Neural progenitor cell (in vitro differentiated cells): ENCODE measurements around the gene MIF4GD. TPM values are rescaled to one million over a fixed set of nuclear protein-coding genes. Genes with fewer than 3 reads are reported as not detected.

Experiments used
- DNase-seq: peaks from one replicate; pipeline ENCODE4 v3.0.0-alpha.2; 2016; ENCODE audit warnings: low spot score
- H2AFZ ChIP-seq: fragments of 200-600 bp; sonication (generic); replicated peaks from 2 replicates; pipeline ENCODE4 v1.6.1; 2016; ENCODE audit warnings: antibody characterized with exemption
- H3F3A ChIP-seq: fragments of 200-600 bp; sonication (generic); 2 replicates; pipeline ENCODE4 v1.6.1; 2016; ENCODE audit warnings: antibody characterized with exemption, low read depth
- H3K27ac ChIP-seq: fragments of 200-600 bp; sonication (generic); 2 replicates; pipeline ENCODE4 v1.5.1; 2016; ENCODE audit warnings: mild to moderate bottlenecking
- H3K27me3 ChIP-seq: fragments of 200-600 bp; sonication (generic); 2 replicates; pipeline ENCODE4 v1.6.1; 2016; ENCODE audit warnings: mild to moderate bottlenecking, moderate library complexity
- H3K36me3 ChIP-seq: fragments of 200-600 bp; sonication (generic); 2 replicates; pipeline ENCODE4 v1.5.1; 2016
- H3K4me1 ChIP-seq: fragments of 200-600 bp; sonication (generic); 2 replicates; pipeline ENCODE4 v1.6.1; 2016; ENCODE audit warnings: mixed run types
- H3K4me2 ChIP-seq: fragments of 200-600 bp; sonication (generic); 2 replicates; pipeline ENCODE4 v1.6.1; 2016
- H3K4me3 ChIP-seq: fragments of 200-600 bp; sonication (generic); 2 replicates; pipeline ENCODE4 v1.5.1; 2016
- H3K79me2 ChIP-seq: fragments of 200-600 bp; sonication (generic); 2 replicates; pipeline ENCODE4 v1.6.1; 2016; ENCODE audit warnings: low read depth
- H3K9ac ChIP-seq: fragments of 200-600 bp; sonication (generic); 2 replicates; pipeline ENCODE4 v1.6.1; 2016
- H3K9me3 ChIP-seq: fragments of 200-600 bp; sonication (generic); 2 replicates; pipeline ENCODE4 v1.5.1; 2016; ENCODE audit warnings: low read depth
- H4K20me1 ChIP-seq: fragments of 200-600 bp; sonication (generic); 2 replicates; pipeline ENCODE4 v1.6.1; 2016; ENCODE audit warnings: low read depth
- H3K27ac Mint-ChIP-seq: 3 replicates; pipeline ENCODE4 v1.8.0; 2021; ENCODE audit warnings: mixed read lengths
- H3K27me3 Mint-ChIP-seq: 2 replicates; pipeline ENCODE4 v1.8.0; 2022; ENCODE audit warnings: low read depth, mild to moderate bottlenecking, inconsistent platforms, moderate library complexity, mixed read lengths; ENCODE audit not compliant: insufficient read depth
- H3K36me3 Mint-ChIP-seq: 3 replicates; pipeline ENCODE4 v1.8.0; 2021; ENCODE audit warnings: mixed read lengths
- H3K4me1 Mint-ChIP-seq: 3 replicates; pipeline ENCODE4 v1.8.0; 2021; ENCODE audit warnings: mixed read lengths
- H3K4me3 Mint-ChIP-seq: 3 replicates; pipeline ENCODE4 v1.8.0; 2021; ENCODE audit warnings: mild to moderate bottlenecking, moderate library complexity, mixed read lengths
- H3K9me3 Mint-ChIP-seq: 3 replicates; pipeline ENCODE4 v1.8.0; 2020; ENCODE audit warnings: mixed read lengths
- CTCF ChIP-seq: fragments of 200-600 bp; sonication (generic); IDR thresholded peaks from 2 replicates; pipeline ENCODE4 v1.5.1; 2017; ENCODE audit warnings: antibody characterized with exemption, mild to moderate bottlenecking
- EZH2 ChIP-seq: fragments of 200-600 bp; sonication (generic); IDR thresholded peaks from 2 replicates; pipeline ENCODE4 v1.6.1; 2017; ENCODE audit warnings: antibody characterized with exemption, mild to moderate bottlenecking, moderate library complexity
- EZH2phosphoT487 ChIP-seq: fragments of 200-600 bp; sonication (generic); IDR thresholded peaks from 2 replicates; pipeline ENCODE4 v1.6.1; 2017; ENCODE audit warnings: antibody characterized with exemption
- total RNA-seq: library from RNA; depleted of rRNA; stranded (reverse); fragments of >200 nt; gene quantifications from 2 replicates; pipeline ENCODE4 v1.2.3, GENCODE V29; 2015; ENCODE audit warnings: low replicate concordance

Gene MIF4GD
- total RNA-seq, 1 donor from 2014 or later: 17.7 TPM

GRCh38 chr17:75301502-75302206, 30.6 kb upstream of the MIF4GD start:
- DNase-seq: no peak
- Mint-ChIP-seq H3K4me1 (peaks cover 3% of the 10 kb centered on the region), H3K27ac (no peak overlapping the region), H3K36me3 (no peaks in the 10 kb centered on the region), H3K27me3 (peaks cover 2% of the 10 kb centered on the region), H3K9me3 (no peaks in the 10 kb centered on the region), H3K4me3 (no peak overlapping the region)
- no peaks in the 10 kb centered on the region for H3K36me3 ChIP-seq
- H3K9me3 ChIP-seq: no peaks in the 10 kb centered on the region
- no peaks in the 10 kb centered on the region for H4K20me1 ChIP-seq
- H3K4me1 ChIP-seq: no peaks in the 10 kb centered on the region
- TF ChIP-seq CTCF (no peak), EZH2phosphoT487 (no peak), EZH2 (no peak)
- no peaks in the 10 kb centered on the region for H3F3A ChIP-seq
- no peak overlapping the region for H3K27ac ChIP-seq
- H2AFZ ChIP-seq: no peak overlapping the region
- no peaks in the 10 kb centered on the region for H3K79me2 ChIP-seq
- no peak overlapping the region for H3K4me2 ChIP-seq
- H3K27me3 ChIP-seq: no peaks in the 10 kb centered on the region
- no peak overlapping the region for H3K4me3 ChIP-seq
- no peak overlapping the region for H3K9ac ChIP-seq

GRCh38 chr17:75301049-75301448, 30.0 kb upstream of the MIF4GD start:
- Histone ChIP-seq H3K9me3 (no peaks in the 10 kb centered on the region), H3K4me1 (no peaks in the 10 kb centered on the region), H3K9ac (no peak overlapping the region), H3K4me2 (no peak overlapping the region), H3K27ac (no peak overlapping the region), H3K27me3 (no peaks in the 10 kb centered on the region), H3K36me3 (no peaks in the 10 kb centered on the region), H3K4me3 (no peak overlapping the region), H4K20me1 (no peaks in the 10 kb centered on the region), H2AFZ (no peak overlapping the region), H3K79me2 (no peaks in the 10 kb centered on the region), H3F3A (no peaks in the 10 kb centered on the region)
- peaks cover 2% of the 10 kb centered on the region for H3K27me3 Mint-ChIP-seq
- no peaks in the 10 kb centered on the region for H3K36me3 Mint-ChIP-seq
- H3K9me3 Mint-ChIP-seq: no peaks in the 10 kb centered on the region
- peak overlapping the region; percentile 85 for H3K27ac Mint-ChIP-seq
- TF ChIP-seq EZH2 (no peak), EZH2phosphoT487 (no peak), CTCF (no peak)
- H3K4me1 Mint-ChIP-seq: peaks cover 3% of the 10 kb centered on the region
- DNase-seq: no peak
- no peak overlapping the region for H3K4me3 Mint-ChIP-seq

- no peaks in the 10 kb centered on the region for H4K20me1 ChIP-seq
- H3K27me3 ChIP-seq: no peaks in the 10 kb centered on the region
- no peak overlapping the region for H3K9ac ChIP-seq
- H3F3A ChIP-seq: no peaks in the 10 kb centered on the region
- peaks cover 3% of the 10 kb centered on the region for H3K4me1 Mint-ChIP-seq
- no peak overlapping the region for H3K27ac Mint-ChIP-seq
- DNase-seq: no peak
- no peak overlapping the region for H3K4me3 ChIP-seq
- H3K79me2 ChIP-seq: no peaks in the 10 kb centered on the region
- no peaks in the 10 kb centered on the region for H3K4me1 ChIP-seq
- H3K27me3 Mint-ChIP-seq: peaks cover 4% of the 10 kb centered on the region
- H2AFZ ChIP-seq: no peak overlapping the region
- no peak overlapping the region for H3K4me3 Mint-ChIP-seq
- H3K4me2 ChIP-seq: no peak overlapping the region
- H3K9me3 ChIP-seq: no peaks in the 10 kb centered on the region
- no peaks in the 10 kb centered on the region for H3K9me3 Mint-ChIP-seq
- H3K27ac ChIP-seq: no peak overlapping the region
- TF ChIP-seq EZH2phosphoT487 (no peak), CTCF (no peak), EZH2 (no peak)
- H3K36me3 Mint-ChIP-seq: no peaks in the 10 kb centered on the region
- H3K36me3 ChIP-seq: no peaks in the 10 kb centered on the region
These were observed 29.2 kb upstream of the MIF4GD start for GRCh38 chr17:75300280-75300679.
